T-helper 1 cell treated with Interleukin-12 subunit alpha and Interleukin-12 subunit beta and Interleukin-4 antibody, amounts not matched to agents 30 μg/mL and 1 μg/mL, for 36 hours (primary cell): ENCODE results near the gene WDR62.
"Not testable (repeated sequence)": the region's sequence is repeated elsewhere in the genome, so short reads cannot be mapped to it uniquely, and the experiment has no call there.

Source experiments
- H3K27ac Mint-ChIP-seq: one replicate; pipeline ENCODE4 v1.8.0; 2021; ENCODE audit warnings: mild to moderate bottlenecking, mixed read lengths
- H3K27me3 Mint-ChIP-seq: one replicate; pipeline ENCODE4 v1.8.0; 2021; ENCODE audit warnings: low read depth, mixed read lengths
- H3K36me3 Mint-ChIP-seq: one replicate; pipeline ENCODE4 v1.8.0; 2021; ENCODE audit warnings: low read depth, mixed read lengths
- H3K4me1 Mint-ChIP-seq: one replicate; pipeline ENCODE4 v1.8.0; 2021; ENCODE audit warnings: low read depth, mixed read lengths
- H3K4me3 Mint-ChIP-seq: one replicate; pipeline ENCODE4 v1.8.0; 2021; ENCODE audit warnings: mild to moderate bottlenecking, moderate library complexity, mixed read lengths
- H3K9me3 Mint-ChIP-seq: one replicate; pipeline ENCODE4 v1.8.0; 2021; ENCODE audit warnings: mixed read lengths

Gene WDR62

GRCh38 chr19:36054119-36054732 is 471 bp upstream of the WDR62 start, which contains the start of gene THAP8:
TSS of gene THAP8 (minus strand) at chr19:36054285. CDS start at chr19:36054217, 68 bp downstream.
- Mint-ChIP-seq H3K4me1 (peaks cover 33% of the 10 kb centered on the region), H3K27me3 (no peaks in the 10 kb centered on the region), H3K4me3 (peak within 1 kb of the TSS; percentile 99), H3K27ac (peak within 1 kb of the TSS; percentile 98), H3K9me3 (no peaks in the 10 kb centered on the region), H3K36me3 (peaks cover 5% of the 10 kb centered on the region)

- Mint-ChIP-seq H3K27me3 (no peaks in the 10 kb centered on the region), H3K36me3 (peaks cover 10% of the 10 kb centered on the region), H3K4me1 (peaks cover 20% of the 10 kb centered on the region), H3K27ac (no peak overlapping the region), H3K4me3 (no peak overlapping the region), H3K9me3 (no peaks in the 10 kb centered on the region)
Measured at GRCh38 chr19:36058481-36059179, 3.9 kb downstream of the WDR62 start.

- Mint-ChIP-seq H3K4me1 (peaks cover 20% of the 10 kb centered on the region), H3K27ac (peak overlapping the region; percentile 57), H3K4me3 (no peak overlapping the region), H3K27me3 (no peaks in the 10 kb centered on the region), H3K36me3 (peaks cover 12% of the 10 kb centered on the region), H3K9me3 (no peaks in the 10 kb centered on the region)
Measured at GRCh38 chr19:36059180-36059910, 4.6 kb downstream of the WDR62 start.

GRCh38 chr19:36060430-36060829 is 5.7 kb downstream of the WDR62 start:
- no peak overlapping the region for H3K27ac Mint-ChIP-seq
- H3K36me3 Mint-ChIP-seq = peaks cover 18% of the 10 kb centered on the region
- peaks cover 16% of the 10 kb centered on the region for H3K4me1 Mint-ChIP-seq
- H3K4me3 Mint-ChIP-seq = no peak overlapping the region
- no peaks in the 10 kb centered on the region for H3K27me3 Mint-ChIP-seq
- H3K9me3 Mint-ChIP-seq = no peaks in the 10 kb centered on the region

- Mint-ChIP-seq H3K4me1 (peaks cover 10% of the 10 kb centered on the region), H3K9me3 (no peaks in the 10 kb centered on the region), H3K36me3 (peaks cover 23% of the 10 kb centered on the region), H3K4me3 (no peak overlapping the region), H3K27ac (no peak overlapping the region), H3K27me3 (no peaks in the 10 kb centered on the region)
Measured at GRCh38 chr19:36061367-36061766, 6.7 kb downstream of the WDR62 start.

GRCh38 chr19:36064826-36065225 is 10.1 kb downstream of the WDR62 start:
- no peaks in the 10 kb centered on the region for H3K27me3 Mint-ChIP-seq
- peaks cover 29% of the 10 kb centered on the region for H3K36me3 Mint-ChIP-seq
- no peak overlapping the region for H3K4me3 Mint-ChIP-seq
- no peaks in the 10 kb centered on the region for H3K4me1 Mint-ChIP-seq
- H3K27ac Mint-ChIP-seq = no peak overlapping the region
- H3K9me3 Mint-ChIP-seq = no peaks in the 10 kb centered on the region

GRCh38 chr19:36067681-36068080 is 13.0 kb downstream of the WDR62 start:
- no peak overlapping the region for H3K4me3 Mint-ChIP-seq
- no peak overlapping the region for H3K27ac Mint-ChIP-seq
- no peaks in the 10 kb centered on the region for H3K9me3 Mint-ChIP-seq
- H3K27me3 Mint-ChIP-seq = no peaks in the 10 kb centered on the region
- peaks cover 35% of the 10 kb centered on the region for H3K36me3 Mint-ChIP-seq
- no peaks in the 10 kb centered on the region for H3K4me1 Mint-ChIP-seq

- H3K9me3 Mint-ChIP-seq, H3K4me3 Mint-ChIP-seq: not testable (repeated sequence)
- H3K36me3 Mint-ChIP-seq = peaks cover 34% of the 10 kb centered on the region
Measured at GRCh38 chr19:36068810-36069499, 14.3 kb downstream of the WDR62 start.

GRCh38 chr19:36072081-36072480 is 17.4 kb downstream of the WDR62 start:
- Mint-ChIP-seq H3K9me3 (no peaks in the 10 kb centered on the region), H3K27ac (no peak overlapping the region), H3K27me3 (no peaks in the 10 kb centered on the region), H3K36me3 (peaks cover 30% of the 10 kb centered on the region), H3K4me3 (no peak overlapping the region), H3K4me1 (no peaks in the 10 kb centered on the region)

More at GRCh38 chr19:36068810-36069499, 14.3 kb downstream of the WDR62 start:
- not testable (repeated sequence) for H3K4me1 Mint-ChIP-seq, H3K27ac Mint-ChIP-seq, H3K27me3 Mint-ChIP-seq

- Mint-ChIP-seq H3K27ac (no peak overlapping the region), H3K4me3 (no peak overlapping the region), H3K9me3 (no peaks in the 10 kb centered on the region), H3K36me3 (peaks cover 27% of the 10 kb centered on the region), H3K4me1 (no peaks in the 10 kb centered on the region), H3K27me3 (no peaks in the 10 kb centered on the region)
Measured at GRCh38 chr19:36073121-36073876, 18.6 kb downstream of the WDR62 start.

- Mint-ChIP-seq H3K4me1 (no peaks in the 10 kb centered on the region), H3K27me3 (no peaks in the 10 kb centered on the region), H3K9me3 (no peaks in the 10 kb centered on the region), H3K4me3 (no peak overlapping the region), H3K27ac (no peak overlapping the region), H3K36me3 (peaks cover 46% of the 10 kb centered on the region)
Measured at GRCh38 chr19:36079389-36079945, 24.8 kb downstream of the WDR62 start.

GRCh38 chr19:36081385-36081784 is 26.7 kb downstream of the WDR62 start:
- no peak overlapping the region for H3K27ac Mint-ChIP-seq
- H3K9me3 Mint-ChIP-seq = no peaks in the 10 kb centered on the region
- H3K4me3 Mint-ChIP-seq = no peak overlapping the region
- peaks cover 42% of the 10 kb centered on the region for H3K36me3 Mint-ChIP-seq
- no peaks in the 10 kb centered on the region for H3K4me1 Mint-ChIP-seq
- H3K27me3 Mint-ChIP-seq = no peaks in the 10 kb centered on the region

- no peaks in the 10 kb centered on the region for H3K4me1 Mint-ChIP-seq
- no peak overlapping the region for H3K27ac Mint-ChIP-seq
Measured at GRCh38 chr19:36081894-36082293, 27.2 kb downstream of the WDR62 start.

GRCh38 chr19:36082916-36083315 is 28.2 kb downstream of the WDR62 start:
- no peaks in the 10 kb centered on the region for H3K4me1 Mint-ChIP-seq
- peaks cover 38% of the 10 kb centered on the region for H3K36me3 Mint-ChIP-seq

More at GRCh38 chr19:36081894-36082293, 27.2 kb downstream of the WDR62 start:
- H3K36me3 Mint-ChIP-seq = peaks cover 42% of the 10 kb centered on the region
- no peaks in the 10 kb centered on the region for H3K9me3 Mint-ChIP-seq
- H3K27me3 Mint-ChIP-seq = no peaks in the 10 kb centered on the region
- no peak overlapping the region for H3K4me3 Mint-ChIP-seq

More at GRCh38 chr19:36082916-36083315, 28.2 kb downstream of the WDR62 start:
- Mint-ChIP-seq H3K27ac (no peak overlapping the region), H3K4me3 (no peak overlapping the region), H3K9me3 (no peaks in the 10 kb centered on the region), H3K27me3 (no peaks in the 10 kb centered on the region)
